Ishikawa (cell line): ENCODE measurements around the gene SLC8A3.

ENCODE experiments used
- CEBPB ChIP-seq: IDR thresholded peaks from 2 replicates; pipeline ENCODE4 v1.6.1; 2012
- CREB1 ChIP-seq: IDR thresholded peaks from 2 replicates; pipeline ENCODE4 v1.6.1; 2012; ENCODE audit warnings: low read depth
- EGR1 ChIP-seq: IDR thresholded peaks from 2 replicates; pipeline ENCODE4 v1.6.1; 2012
- EP300 ChIP-seq: IDR thresholded peaks from 2 replicates; pipeline ENCODE4 v1.6.1; 2012; ENCODE audit warnings: borderline replicate concordance
- FOXM1 ChIP-seq: IDR thresholded peaks from 2 replicates; pipeline ENCODE4 v1.6.1; 2012; ENCODE audit warnings: low read depth, borderline replicate concordance
- NFIC ChIP-seq: IDR thresholded peaks from 2 replicates; pipeline ENCODE4 v1.6.1; 2012
- RAD21 ChIP-seq: IDR thresholded peaks from 2 replicates; pipeline ENCODE4 v1.6.1; 2012; ENCODE audit warnings: low read depth
- REST ChIP-seq: IDR thresholded peaks from 2 replicates; pipeline ENCODE4 v1.6.1; 2012; ENCODE audit warnings: low read depth, mild to moderate bottlenecking
- TAF1 ChIP-seq: IDR thresholded peaks from 2 replicates; pipeline ENCODE4 v1.6.1; 2012; ENCODE audit warnings: low read depth, mild to moderate bottlenecking
- TCF12 ChIP-seq: IDR thresholded peaks from 2 replicates; pipeline ENCODE4 v1.6.1; 2012; ENCODE audit warnings: low read depth
- TEAD4 ChIP-seq: IDR thresholded peaks from 2 replicates; pipeline ENCODE4 v1.6.1; 2012
- USF1 ChIP-seq: IDR thresholded peaks from 2 replicates; pipeline ENCODE4 v1.6.1; 2012
- YY1 ChIP-seq: IDR thresholded peaks from 2 replicates; pipeline ENCODE4 v1.6.1; 2012; ENCODE audit warnings: low read depth
- ZBTB7A ChIP-seq: IDR thresholded peaks from 2 replicates; pipeline ENCODE4 v1.6.1; 2012; ENCODE audit warnings: low read depth
- TF ChIP-seq, protein P1 (sequence below): IDR thresholded peaks from 2 replicates; pipeline ENCODE4 v1.6.1; 2012

The SLC8A3 gene

DNA sequence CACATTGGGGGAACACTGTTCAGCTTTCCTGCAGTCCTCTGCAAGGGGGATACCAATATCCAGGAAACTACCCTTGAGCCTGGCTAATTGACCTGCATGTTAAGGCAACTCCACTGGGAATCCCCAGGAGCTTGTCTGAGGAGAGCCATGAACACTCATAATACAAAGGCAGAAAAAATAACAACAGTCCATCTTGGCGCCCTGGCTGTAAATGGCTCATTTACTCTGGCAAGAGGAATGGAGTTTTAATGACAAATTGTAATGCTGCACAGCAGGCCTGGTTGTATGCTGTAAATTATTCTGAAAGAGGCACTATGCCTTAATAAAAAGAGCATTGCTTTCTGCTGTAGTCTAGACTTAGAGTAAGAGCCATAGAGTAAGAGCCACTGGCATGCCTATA lies 58.3 kb downstream of the SLC8A3 start:
- TF ChIP-seq USF1 (no peak), TEAD4 (no peak), RAD21 (no peak), TAF1 (no peak), YY1 (no peak), CEBPB (no peak), FOXM1 (no peak), EP300 (no peak), NFIC (no peak), REST (no peak)
- TF ChIP-seq, protein P1, sequence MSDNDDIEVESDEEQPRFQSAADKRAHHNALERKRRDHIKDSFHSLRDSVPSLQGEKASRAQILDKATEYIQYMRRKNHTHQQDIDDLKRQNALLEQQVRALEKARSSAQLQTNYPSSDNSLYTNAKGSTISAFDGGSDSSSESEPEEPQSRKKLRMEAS: no peak

DNA sequence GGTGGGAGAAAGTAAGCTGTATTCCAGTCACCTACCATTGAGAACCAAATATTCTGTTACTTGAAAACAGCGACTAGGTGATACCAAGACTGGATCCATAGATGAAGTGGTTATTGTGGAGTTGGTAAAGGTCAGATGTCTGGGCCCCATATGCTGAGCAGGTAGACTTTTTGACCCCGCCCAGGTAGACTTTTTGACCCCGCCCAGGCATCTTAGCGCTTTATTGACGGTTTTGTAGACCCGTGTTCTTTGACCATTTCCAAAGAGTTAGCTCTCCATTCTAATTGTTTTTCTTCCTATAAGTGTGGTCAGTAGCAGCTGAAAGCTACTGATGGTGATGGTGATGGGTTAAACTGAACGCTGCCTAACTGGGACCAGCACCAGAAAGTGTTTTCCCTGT lies 61.6 kb downstream of the SLC8A3 start:
- TF ChIP-seq FOXM1: no peak
- no peak for TF ChIP-seq USF1
- TF ChIP-seq TAF1: no peak
- no peak for TF ChIP-seq RAD21
- no peak for TF ChIP-seq TEAD4
- TF ChIP-seq CEBPB: no peak
- TF ChIP-seq CREB1: no peak
- no peak for TF ChIP-seq ZBTB7A
- TF ChIP-seq TCF12: no peak
- TF ChIP-seq EP300: no peak
- no peak for TF ChIP-seq YY1
- TF ChIP-seq, protein P1: no peak
- TF ChIP-seq EGR1: no peak
- TF ChIP-seq REST: no peak
- TF ChIP-seq NFIC: no peak

DNA sequence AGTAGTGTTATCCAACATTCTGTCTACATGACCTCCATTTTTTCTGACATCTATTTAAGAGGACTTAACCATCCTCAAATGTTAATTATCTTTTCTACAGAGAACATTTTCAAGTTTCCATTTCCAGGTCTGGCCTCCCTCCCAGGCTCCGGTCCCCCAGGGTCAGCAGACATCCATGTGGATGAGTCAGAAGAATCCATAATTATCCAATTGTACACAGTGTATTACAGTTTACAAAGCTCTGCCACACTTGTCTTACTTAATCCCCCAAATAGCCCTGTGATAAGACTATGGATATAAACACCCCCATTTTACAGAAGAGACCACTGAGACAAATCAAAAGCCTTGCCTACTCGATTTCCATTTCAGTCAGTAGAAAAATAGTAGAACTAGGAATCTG lies 65.0 kb downstream of the SLC8A3 start:
- TF ChIP-seq NFIC (no peak), RAD21 (no peak), TCF12 (no peak), YY1 (no peak)

DNA sequence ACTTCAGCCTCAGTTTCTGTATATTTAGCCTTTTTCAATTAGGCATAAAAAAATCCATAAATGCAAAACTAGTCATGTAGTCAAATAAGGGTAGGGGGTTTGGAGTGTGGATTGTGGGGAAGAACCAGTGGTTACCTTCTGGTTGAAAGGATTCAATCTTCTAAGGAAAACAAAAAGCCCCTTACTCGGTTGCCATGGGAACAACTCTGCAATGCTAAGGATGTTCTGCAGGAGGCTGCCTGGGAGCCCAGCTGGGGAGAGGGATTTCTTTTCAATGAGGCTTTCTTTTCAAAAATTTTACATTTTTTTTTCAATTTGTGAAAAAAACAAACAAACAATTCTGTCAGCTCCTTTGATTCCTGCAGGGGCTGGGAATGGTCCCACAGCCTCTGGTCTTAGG lies 67.2 kb downstream of the SLC8A3 start:
- TF ChIP-seq REST (no peak), TEAD4 (no peak), USF1 (no peak), FOXM1 (no peak)
- TF ChIP-seq, protein P1: no peak

GRCh38 chr14:70118064-70118463 lies 70.7 kb downstream of the SLC8A3 start:
- TF ChIP-seq EGR1 (no peak), TCF12 (no peak), TEAD4 (no peak), USF1 (no peak)
- TF ChIP-seq, protein P1: no peak
